ENCODE data around the gene TCEA2.

Gene TCEA2

GRCh38 chr20:64093013-64093503 is 30.1 kb downstream of the TCEA2 start:
- DNase-seq (ENCODE audit: low read depth in 2 of 2): no peak

- DNase-seq (ENCODE audit: low read depth in 2 of 2): no peak
Observed at GRCh38 chr20:64095455-64095854, 32.5 kb downstream of the TCEA2 start.

- no peak for DNase-seq (ENCODE audit: low read depth in 2 of 2)
Observed at GRCh38 chr20:64095927-64096326, 32.9 kb downstream of the TCEA2 start.

GRCh38 chr20:64096535-64096934 is 33.5 kb downstream of the TCEA2 start:
- no peak for DNase-seq (ENCODE audit: low read depth in 2 of 2)

GRCh38 chr20:64098471-64099013 is 35.5 kb downstream of the TCEA2 start:
- no peak for DNase-seq (ENCODE audit: low read depth in 2 of 2)

- no peak for DNase-seq (ENCODE audit: low read depth in 2 of 2)
Observed at GRCh38 chr20:64099086-64099786, 36.2 kb downstream of the TCEA2 start.

- no peak for DNase-seq (ENCODE audit: low read depth in 2 of 2)
Observed at GRCh38 chr20:64099880-64100565, 37.0 kb downstream of the TCEA2 start.

- DNase-seq (ENCODE audit: low read depth in 2 of 2): no peak
Observed at GRCh38 chr20:64100566-64100888, 37.5 kb downstream of the TCEA2 start.

- no peak for DNase-seq (ENCODE audit: low read depth in 2 of 2)
Observed at GRCh38 chr20:64100946-64101688, 38.1 kb downstream of the TCEA2 start.

- DNase-seq (ENCODE audit: low read depth in 2 of 2): peak in 1 of 2 experiments; percentile 65
Observed at GRCh38 chr20:64101731-64102621, 39.0 kb downstream of the TCEA2 start.

GRCh38 chr20:64102647-64103354 is 39.8 kb downstream of the TCEA2 start:
- no peak for DNase-seq (ENCODE audit: low read depth in 2 of 2)

- no peak for DNase-seq (ENCODE audit: low read depth in 2 of 2)
Observed at GRCh38 chr20:64103871-64104666, 41.1 kb downstream of the TCEA2 start.

- no peak for DNase-seq (ENCODE audit: low read depth in 2 of 2)
Observed at GRCh38 chr20:64104667-64105451, 41.9 kb downstream of the TCEA2 start.

GRCh38 chr20:64105846-64106434 is 42.9 kb downstream of the TCEA2 start:
- DNase-seq (ENCODE audit: low read depth in 2 of 2): no peak

- DNase-seq (ENCODE audit: low read depth in 2 of 2): no peak
Observed at GRCh38 chr20:64106435-64106961, 43.5 kb downstream of the TCEA2 start.

GRCh38 chr20:64106981-64107735 is 44.2 kb downstream of the TCEA2 start, which contains the start of gene NPBWR2:
TSS of gene NPBWR2 (minus strand) at chr20:64107565. CDS start at chr20:64106831, 734 bp downstream.
- DNase-seq (ENCODE audit: low read depth in 2 of 2): no peak

- DNase-seq (ENCODE audit: low read depth in 2 of 2): no peak
Observed at GRCh38 chr20:64107736-64108457, 44.9 kb downstream of the TCEA2 start.
